HEK293T (cell line): Measurements from ENCODE around the gene GREB1L.

Experiments used
- ARNT ChIP-seq: fragments of 450-650 bp; IDR thresholded peaks from 2 replicates; pipeline ENCODE4 v1.6.1; 2017; ENCODE audit warnings: mild to moderate bottlenecking
- FOXA1 ChIP-seq: fragments of 450-650 bp; IDR thresholded peaks from 2 replicates; pipeline ENCODE4 v1.6.1; 2016; ENCODE audit warnings: mild to moderate bottlenecking
- FOXK2 ChIP-seq: fragments of 450-650 bp; IDR thresholded peaks from 2 replicates; pipeline ENCODE4 v1.6.1; 2016; ENCODE audit warnings: mild to moderate bottlenecking
- FOXM1 ChIP-seq: fragments of 450-650 bp; IDR thresholded peaks from 2 replicates; pipeline ENCODE4 v1.6.1; 2017; ENCODE audit warnings: mild to moderate bottlenecking, borderline replicate concordance
- HDGF ChIP-seq: fragments of 450-650 bp; IDR thresholded peaks from 2 replicates; pipeline ENCODE4 v1.6.1; 2017; ENCODE audit warnings: antibody characterized with exemption, borderline replicate concordance
- SUZ12 ChIP-seq: fragments of 450-650 bp; IDR thresholded peaks from 2 replicates; pipeline ENCODE4 v1.6.1; 2016; ENCODE audit warnings: mild to moderate bottlenecking

DNA sequence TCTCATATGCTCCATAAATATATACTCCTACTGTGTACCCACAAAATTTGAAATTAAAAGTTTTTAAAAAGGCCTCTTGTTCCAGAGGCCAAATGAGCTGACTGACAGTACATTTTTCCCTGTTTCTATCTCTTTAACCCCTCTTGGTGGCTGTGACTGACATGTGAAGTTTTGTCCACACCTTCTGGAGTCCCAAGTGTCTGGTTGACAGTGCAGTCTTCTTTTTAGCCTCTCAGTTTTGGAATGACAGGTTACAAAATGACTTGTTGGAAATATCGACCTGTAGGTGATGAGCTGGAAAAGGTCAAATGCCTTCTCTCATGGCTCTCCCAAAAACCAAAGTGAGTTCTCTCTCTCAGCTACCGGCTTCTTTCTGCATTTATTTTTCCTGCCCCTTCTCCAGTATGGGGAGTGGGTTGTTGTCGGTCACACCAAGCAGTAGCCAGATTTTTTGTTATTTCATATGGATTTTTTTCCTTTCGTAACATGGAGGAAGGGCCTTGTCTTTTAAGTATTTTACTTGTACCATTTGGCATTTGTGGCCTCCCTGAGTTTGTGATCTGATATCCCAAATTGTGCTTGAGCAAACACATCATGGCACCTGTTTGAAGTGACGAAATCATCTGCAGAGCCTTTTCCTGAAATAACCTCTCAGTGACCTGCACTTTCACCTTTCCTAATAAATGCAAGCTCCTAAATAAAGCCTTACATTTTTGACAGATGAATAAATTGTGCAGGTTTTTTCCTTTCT, 214.6 kb downstream of the GREB1L start:
- no peak for TF ChIP-seq FOXK2
- TF ChIP-seq ARNT, result no peak
- no peak for TF ChIP-seq FOXM1
- TF ChIP-seq HDGF, result no peak
- no peak for TF ChIP-seq SUZ12
- TF ChIP-seq FOXA1, result no peak
